ENCODE measurements around the gene MAGI2. TPM values are rescaled to one million over a fixed set of nuclear protein-coding genes. Genes with fewer than 3 reads are reported as not detected.

Gene MAGI2
- total and polyA plus RNA-seq, 2 experiments from 2014 or later: 3.5 to 4.1 TPM

DNA sequence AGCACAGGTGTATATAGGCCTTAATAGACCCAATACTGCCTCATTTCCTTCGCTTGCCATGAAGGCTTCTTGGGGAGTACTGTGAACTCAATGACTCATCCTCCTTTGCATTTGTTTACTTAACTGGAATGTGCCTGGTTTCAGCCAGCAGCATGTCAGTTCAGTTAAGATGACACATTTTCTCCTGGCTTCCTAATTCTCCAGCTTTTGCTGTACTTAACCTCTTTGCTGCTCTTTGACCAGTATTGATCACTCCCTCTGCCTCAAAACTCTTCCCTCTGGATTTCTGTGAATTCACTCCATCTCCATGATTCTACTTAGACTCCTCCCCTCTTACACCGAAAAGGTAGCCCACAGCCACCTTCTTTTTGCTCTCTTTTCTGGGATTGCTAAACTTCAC lies 135.7 kb downstream of the MAGI2 start:
- TF ChIP-seq EZH2 (IDR thresholded peaks at IDR 0.05; ENCODE audit: insufficient read depth, poor library complexity, severe bottlenecking) (no peak), EZH2phosphoT487 (IDR thresholded peaks at IDR 0.05; ENCODE audit: insufficient read depth, low read depth) (no peak)
- Histone ChIP-seq H3K27me3 (replicated peaks; ENCODE audit: insufficient read depth) (no peaks in the 10 kb centered on the region), H2AFZ (no peak overlapping the region), H3F3A (ENCODE audit: insufficient read depth) (peaks cover 7% of the 10 kb centered on the region; the same call in 1 of the 2 replicates), H3K4me2 (ENCODE audit: unreplicated experiment) (peak overlapping the region; percentile 22), H3K79me2 (ENCODE audit: insufficient read depth) (no peaks in the 10 kb centered on the region), H3K4me3 (no peak overlapping the region), H3K9ac (no peak overlapping the region), H3K9me2 (ENCODE audit: insufficient read depth) (no peaks in the 10 kb centered on the region), H4K20me1 (ENCODE audit: insufficient read depth) (no peaks in the 10 kb centered on the region), H3K4me1 (ENCODE audit: insufficient read depth) (peaks cover 10% of the 10 kb centered on the region), H3K36me3 (ENCODE audit: low read depth) (no peaks in the 10 kb centered on the region), H3K27ac (peak overlapping the region; percentile 29; the same call in 1 of the 2 replicates), H3K9me3 (ENCODE audit: low read depth) (no peaks in the 10 kb centered on the region)
- 54 to 57% methylated on average over 2 of the region's 2 CpGs for WGBS, 2 experiments (ENCODE audit: low coverage in 1 of 2, low lambda C conversion rate in 2 of 2, missing lambda C conversion rate in 2 of 2)
- in situ Hi-C loops (cut with MboI): no loop called here
- peak; percentile 91 for DNase-seq

DNA sequence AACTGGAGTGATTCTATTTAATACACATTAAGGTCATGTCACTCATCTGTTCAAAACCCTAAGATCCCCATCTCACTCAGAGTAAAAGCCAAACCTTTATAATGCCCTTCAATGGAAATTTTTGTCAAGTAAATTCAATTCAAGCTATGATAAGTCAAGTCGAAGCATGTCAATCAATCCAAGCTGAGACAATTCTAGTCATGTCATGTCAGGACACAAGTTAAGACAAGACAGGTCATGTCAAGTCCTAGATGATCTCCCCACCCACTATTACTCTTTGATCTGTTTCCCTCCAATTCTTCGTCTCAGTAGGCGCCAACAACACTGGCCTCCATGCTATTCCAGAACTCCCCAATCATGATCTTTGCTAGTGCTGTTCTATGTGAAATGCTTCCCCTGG lies 141.4 kb downstream of the MAGI2 start:
- Histone ChIP-seq H3K4me3 (no peak overlapping the region), H3K4me1 (ENCODE audit: insufficient read depth) (no peaks in the 10 kb centered on the region), H3K79me2 (ENCODE audit: insufficient read depth) (no peaks in the 10 kb centered on the region), H3K9me3 (ENCODE audit: low read depth) (no peaks in the 10 kb centered on the region), H3K27ac (no peak overlapping the region), H3K9me2 (ENCODE audit: insufficient read depth) (no peaks in the 10 kb centered on the region), H4K20me1 (ENCODE audit: insufficient read depth) (no peaks in the 10 kb centered on the region), H3K36me3 (ENCODE audit: low read depth) (no peaks in the 10 kb centered on the region), H2AFZ (no peak overlapping the region), H3K9ac (no peak overlapping the region), H3K4me2 (ENCODE audit: unreplicated experiment) (no peak overlapping the region), H3F3A (ENCODE audit: insufficient read depth) (no peaks in the 10 kb centered on the region), H3K27me3 (replicated peaks; ENCODE audit: insufficient read depth) (no peaks in the 10 kb centered on the region)
- no peak for DNase-seq
- TF ChIP-seq EZH2phosphoT487 (IDR thresholded peaks at IDR 0.05; ENCODE audit: insufficient read depth, low read depth) (no peak), EZH2 (IDR thresholded peaks at IDR 0.05; ENCODE audit: insufficient read depth, poor library complexity, severe bottlenecking) (no peak)
- in situ Hi-C loops (cut with MboI): no loop called here
- WGBS, 2 experiments (ENCODE audit: low coverage in 1 of 2, low lambda C conversion rate in 2 of 2, missing lambda C conversion rate in 2 of 2): 96 to 98% methylated on average over 3 of the region's 3 CpGs

DNA sequence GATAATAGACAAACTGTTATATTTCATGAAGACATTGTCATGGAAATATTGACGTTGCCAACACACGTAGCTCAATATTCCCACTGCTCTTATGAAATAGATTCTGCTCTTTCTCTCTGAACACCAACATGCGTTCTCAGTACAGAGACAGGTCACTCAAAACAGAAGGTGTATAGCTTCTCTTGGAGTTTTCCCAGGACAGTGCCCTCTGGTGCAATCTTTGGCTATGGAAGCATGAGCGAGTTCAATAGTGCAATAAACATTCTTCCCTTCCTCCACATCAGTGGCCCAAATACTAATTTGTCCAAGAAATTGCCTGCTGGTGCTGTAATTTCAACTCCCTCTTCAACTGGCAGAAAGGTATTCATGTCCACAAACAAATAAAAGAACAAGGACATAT lies 145.3 kb downstream of the MAGI2 start:
- Histone ChIP-seq H3K27ac (no peak overlapping the region), H3K9me3 (ENCODE audit: low read depth) (no peaks in the 10 kb centered on the region), H3K4me3 (no peak overlapping the region), H3K36me3 (ENCODE audit: low read depth) (no peaks in the 10 kb centered on the region), H2AFZ (no peak overlapping the region), H3F3A (ENCODE audit: insufficient read depth) (no peaks in the 10 kb centered on the region), H3K79me2 (ENCODE audit: insufficient read depth) (no peaks in the 10 kb centered on the region), H4K20me1 (ENCODE audit: insufficient read depth) (no peaks in the 10 kb centered on the region), H3K4me2 (ENCODE audit: unreplicated experiment) (no peak overlapping the region), H3K9me2 (ENCODE audit: insufficient read depth) (no peaks in the 10 kb centered on the region), H3K9ac (no peak overlapping the region), H3K27me3 (replicated peaks; ENCODE audit: insufficient read depth) (no peaks in the 10 kb centered on the region), H3K4me1 (ENCODE audit: insufficient read depth) (no peaks in the 10 kb centered on the region)
- DNase-seq: peak; percentile 7
- in situ Hi-C loops (cut with MboI): no loop called here
- 61 to 66% methylated on average over 4 of the region's 4 CpGs for WGBS, 2 experiments (ENCODE audit: low coverage in 1 of 2, low lambda C conversion rate in 2 of 2, missing lambda C conversion rate in 2 of 2)
- TF ChIP-seq EZH2 (IDR thresholded peaks at IDR 0.05; ENCODE audit: insufficient read depth, poor library complexity, severe bottlenecking): no peak
- no peak for TF ChIP-seq EZH2phosphoT487 (IDR thresholded peaks at IDR 0.05; ENCODE audit: insufficient read depth, low read depth)

DNA sequence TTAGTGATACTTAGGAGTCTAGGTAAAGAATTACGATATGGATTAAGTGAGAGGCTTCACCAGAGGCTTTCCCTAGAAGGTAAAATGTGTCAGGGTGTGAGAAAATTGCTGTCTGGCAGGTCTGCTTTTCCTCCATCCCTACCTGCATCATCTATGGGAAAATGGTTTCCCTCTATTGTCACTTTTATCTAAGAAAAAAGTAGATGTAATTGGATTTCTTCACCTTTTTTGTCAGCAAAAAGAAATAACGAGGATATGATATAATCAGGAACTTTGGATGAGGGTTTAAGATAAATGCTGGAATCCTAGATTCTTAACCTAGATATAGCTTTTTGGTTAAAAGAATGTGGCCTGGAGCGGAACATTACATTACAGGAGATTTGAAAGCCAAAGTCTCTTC lies 146.1 kb downstream of the MAGI2 start:
- H3K79me2 ChIP-seq (ENCODE audit: insufficient read depth): no peaks in the 10 kb centered on the region
- no peak overlapping the region for H3K27ac ChIP-seq
- H3K4me1 ChIP-seq (ENCODE audit: insufficient read depth): no peaks in the 10 kb centered on the region
- in situ Hi-C loops (cut with MboI): no loop called here
- TF ChIP-seq EZH2phosphoT487 (IDR thresholded peaks at IDR 0.05; ENCODE audit: insufficient read depth, low read depth) (no peak), EZH2 (IDR thresholded peaks at IDR 0.05; ENCODE audit: insufficient read depth, poor library complexity, severe bottlenecking) (no peak)
- no peaks in the 10 kb centered on the region for H3F3A ChIP-seq (ENCODE audit: insufficient read depth)
- 96 to 99% methylated on average over 3 of the region's 3 CpGs for WGBS, 2 experiments (ENCODE audit: low coverage in 1 of 2, low lambda C conversion rate in 2 of 2, missing lambda C conversion rate in 2 of 2)
- no peak overlapping the region for H3K9ac ChIP-seq
- H3K4me2 ChIP-seq (ENCODE audit: unreplicated experiment): no peak overlapping the region
- no peak overlapping the region for H3K4me3 ChIP-seq
- no peaks in the 10 kb centered on the region for H4K20me1 ChIP-seq (ENCODE audit: insufficient read depth)
- no peak for DNase-seq
- H2AFZ ChIP-seq: no peak overlapping the region
- no peaks in the 10 kb centered on the region for H3K9me2 ChIP-seq (ENCODE audit: insufficient read depth)
- no peaks in the 10 kb centered on the region for H3K36me3 ChIP-seq (ENCODE audit: low read depth)
- H3K9me3 ChIP-seq (ENCODE audit: low read depth): no peaks in the 10 kb centered on the region
- H3K27me3 ChIP-seq (replicated peaks; ENCODE audit: insufficient read depth): no peaks in the 10 kb centered on the region

GRCh38 chr7:79304711-79305110 lies 148.8 kb downstream of the MAGI2 start:
- no peaks in the 10 kb centered on the region for H3K27me3 ChIP-seq (replicated peaks; ENCODE audit: insufficient read depth)
- H4K20me1 ChIP-seq (ENCODE audit: insufficient read depth): no peaks in the 10 kb centered on the region
- no peaks in the 10 kb centered on the region for H3F3A ChIP-seq (ENCODE audit: insufficient read depth)
- H3K9me3 ChIP-seq (ENCODE audit: low read depth): no peaks in the 10 kb centered on the region
- no peak overlapping the region for H3K4me2 ChIP-seq (ENCODE audit: unreplicated experiment)
- no peak overlapping the region for H3K9ac ChIP-seq
- no peaks in the 10 kb centered on the region for H3K36me3 ChIP-seq (ENCODE audit: low read depth)
- TF ChIP-seq EZH2phosphoT487 (IDR thresholded peaks at IDR 0.05; ENCODE audit: insufficient read depth, low read depth) (no peak), EZH2 (IDR thresholded peaks at IDR 0.05; ENCODE audit: insufficient read depth, poor library complexity, severe bottlenecking) (no peak)
- no peaks in the 10 kb centered on the region for H3K9me2 ChIP-seq (ENCODE audit: insufficient read depth)
- no peak overlapping the region for H3K4me3 ChIP-seq
- no peaks in the 10 kb centered on the region for H3K4me1 ChIP-seq (ENCODE audit: insufficient read depth)
- DNase-seq: no peak
- H3K27ac ChIP-seq: no peak overlapping the region
- no peaks in the 10 kb centered on the region for H3K79me2 ChIP-seq (ENCODE audit: insufficient read depth)
- WGBS, 2 experiments (ENCODE audit: low coverage in 1 of 2, low lambda C conversion rate in 2 of 2, missing lambda C conversion rate in 2 of 2): 100% methylated on average over 2 of the region's 2 CpGs
- no peak overlapping the region for H2AFZ ChIP-seq
- in situ Hi-C loops (cut with MboI): no loop called here
